PFSK-1 (cell line): Measurements from ENCODE around the gene DCBLD1.

ENCODE experiments used
- POLR2AphosphoS5 ChIP-seq: IDR thresholded peaks from 2 replicates; pipeline ENCODE4 v1.6.1; 2012; ENCODE audit warnings: low read depth, mild to moderate bottlenecking, control low read depth, low read length, moderate library complexity
- TAF1 ChIP-seq: IDR thresholded peaks from 2 replicates; pipeline ENCODE4 v1.6.1; 2012; ENCODE audit warnings: low read length, control low read depth, borderline replicate concordance; ENCODE audit not compliant: insufficient read depth
- TF ChIP-seq, protein P1 (sequence below), 2 experiments: IDR thresholded peaks; 2 replicates each; pipeline versions ENCODE4 v1.6.1 to v1.8.0; 2011 to 2012; ENCODE audit warnings: low read depth in 2 of 2, low read length in 2 of 2, control low read depth in 1 of 2, inconsistent platforms in 1 of 2, mild to moderate bottlenecking in 1 of 2, moderate library complexity in 1 of 2; ENCODE audit not compliant: insufficient read depth in 1 of 2

DNA sequence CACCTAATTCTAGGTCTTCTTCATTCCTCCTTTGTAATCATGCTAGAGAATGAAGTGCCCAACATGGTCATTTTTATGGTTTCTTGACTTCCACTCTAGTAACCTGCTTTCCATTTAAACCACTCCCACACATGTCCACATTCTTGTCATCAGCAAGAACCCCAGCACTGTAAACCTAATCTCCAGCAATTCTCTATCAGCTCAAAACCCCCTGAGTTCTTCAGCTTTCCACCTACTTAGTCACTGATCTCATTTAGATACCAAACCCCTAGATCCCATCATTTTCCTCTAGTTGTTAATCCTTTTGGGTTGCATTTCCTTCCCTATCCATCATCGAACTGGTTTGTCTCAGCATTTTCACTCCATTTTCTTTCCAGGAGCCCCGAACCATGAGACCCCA is 70.1 kb downstream of the DCBLD1 start:
- TF ChIP-seq POLR2AphosphoS5: no peak
- TF ChIP-seq, protein P1, sequence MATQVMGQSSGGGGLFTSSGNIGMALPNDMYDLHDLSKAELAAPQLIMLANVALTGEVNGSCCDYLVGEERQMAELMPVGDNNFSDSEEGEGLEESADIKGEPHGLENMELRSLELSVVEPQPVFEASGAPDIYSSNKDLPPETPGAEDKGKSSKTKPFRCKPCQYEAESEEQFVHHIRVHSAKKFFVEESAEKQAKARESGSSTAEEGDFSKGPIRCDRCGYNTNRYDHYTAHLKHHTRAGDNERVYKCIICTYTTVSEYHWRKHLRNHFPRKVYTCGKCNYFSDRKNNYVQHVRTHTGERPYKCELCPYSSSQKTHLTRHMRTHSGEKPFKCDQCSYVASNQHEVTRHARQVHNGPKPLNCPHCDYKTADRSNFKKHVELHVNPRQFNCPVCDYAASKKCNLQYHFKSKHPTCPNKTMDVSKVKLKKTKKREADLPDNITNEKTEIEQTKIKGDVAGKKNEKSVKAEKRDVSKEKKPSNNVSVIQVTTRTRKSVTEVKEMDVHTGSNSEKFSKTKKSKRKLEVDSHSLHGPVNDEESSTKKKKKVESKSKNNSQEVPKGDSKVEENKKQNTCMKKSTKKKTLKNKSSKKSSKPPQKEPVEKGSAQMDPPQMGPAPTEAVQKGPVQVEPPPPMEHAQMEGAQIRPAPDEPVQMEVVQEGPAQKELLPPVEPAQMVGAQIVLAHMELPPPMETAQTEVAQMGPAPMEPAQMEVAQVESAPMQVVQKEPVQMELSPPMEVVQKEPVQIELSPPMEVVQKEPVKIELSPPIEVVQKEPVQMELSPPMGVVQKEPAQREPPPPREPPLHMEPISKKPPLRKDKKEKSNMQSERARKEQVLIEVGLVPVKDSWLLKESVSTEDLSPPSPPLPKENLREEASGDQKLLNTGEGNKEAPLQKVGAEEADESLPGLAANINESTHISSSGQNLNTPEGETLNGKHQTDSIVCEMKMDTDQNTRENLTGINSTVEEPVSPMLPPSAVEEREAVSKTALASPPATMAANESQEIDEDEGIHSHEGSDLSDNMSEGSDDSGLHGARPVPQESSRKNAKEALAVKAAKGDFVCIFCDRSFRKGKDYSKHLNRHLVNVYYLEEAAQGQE (IDR thresholded peaks at IDR 0.05; ENCODE audit: insufficient read depth in 1 of 2, low read depth in 2 of 2, low read length in 2 of 2): no peak
- TF ChIP-seq TAF1: no peak
